PC-9 (cell line): ENCODE measurements around the gene MRPL27. TPM values are rescaled to one million over a fixed set of nuclear protein-coding genes. Genes with fewer than 3 reads are reported as not detected.
A peak's percentile ranks its signal among the peaks of the same experiment; 100 is the strongest.
"Not testable (repeated sequence)": the region's sequence is repeated elsewhere in the genome, so short reads cannot be mapped to it uniquely, and the experiment has no call there.

Experiments
- BruUV-seq: library from RNA; stranded (reverse); fragments of 400-500 nt; replicated peaks from 2 replicates; lab custom pipeline; 2021; lab: Mats Ljungman, UMichigan
- CTCF ChIA-PET: fragments of 300-600 bp; sonication (Branson Sonifier 250); formaldehyde crosslinking; loops from one replicate; lab custom pipeline; 2022; ENCODE audit warnings: antibody characterized with exemption; lab: Charles Lee
- POLR2A ChIA-PET: fragments of 300-600 bp; sonication (Branson Sonifier 250); formaldehyde crosslinking; loops from one replicate; lab custom pipeline; 2022; ENCODE audit warnings: antibody characterized with exemption; ENCODE audit not compliant: unreplicated experiment; lab: Charles Lee
- DNase-seq, 2 experiments: peaks; one replicate each; pipeline versions ENCODE4 v3.0.0 to v3.0.0-alpha.2; 2015 to 2022; ENCODE audit warnings: mixed read lengths in 1 of 2
- H2AFZ ChIP-seq: fragments of 200-600 bp; sonication (generic); 2 replicates; pipeline ENCODE4 v1.8.1; 2017; ENCODE audit warnings: antibody characterized with exemption
- H3F3A ChIP-seq: fragments of 200-600 bp; sonication (generic); 2 replicates; pipeline ENCODE4 v1.8.1; 2017; ENCODE audit warnings: antibody characterized with exemption, mild to moderate bottlenecking, low read depth; ENCODE audit not compliant: insufficient read depth
- H3K27ac ChIP-seq: fragments of 200-600 bp; sonication (generic); 2 replicates; pipeline ENCODE4 v1.6.1; 2016; ENCODE audit warnings: mixed run types
- H3K27me3 ChIP-seq: fragments of 200-600 bp; sonication (generic); 2 replicates; pipeline ENCODE4 v1.6.1; 2016; ENCODE audit warnings: low read depth, mixed run types; ENCODE audit not compliant: insufficient read depth
- H3K36me3 ChIP-seq: fragments of 200-600 bp; sonication (generic); 2 replicates; pipeline ENCODE4 v1.6.1; 2016; ENCODE audit warnings: low read depth, mixed run types
- H3K4me1 ChIP-seq: fragments of 200-600 bp; sonication (generic); replicated peaks from 2 replicates; pipeline ENCODE4 v1.6.1; 2016; ENCODE audit warnings: mixed run types; ENCODE audit not compliant: insufficient read depth
- H3K4me2 ChIP-seq: fragments of 200-600 bp; sonication (generic); 2 replicates; pipeline ENCODE4 v1.6.1; 2017; ENCODE audit warnings: mixed run types
- H3K4me3 ChIP-seq: fragments of 200-600 bp; sonication (generic); 2 replicates; pipeline ENCODE4 v1.6.1; 2016; ENCODE audit warnings: mixed run types
- H3K79me2 ChIP-seq: fragments of 200-600 bp; sonication (generic); 2 replicates; pipeline ENCODE4 v1.6.1; 2017; ENCODE audit warnings: low read depth, mixed run types
- H3K9me2 ChIP-seq: fragments of 200-600 bp; sonication (generic); 2 replicates; pipeline ENCODE4 v1.8.1; 2017; ENCODE audit warnings: mild to moderate bottlenecking; ENCODE audit not compliant: insufficient read depth
- H3K9me3 ChIP-seq: fragments of 200-600 bp; sonication (generic); 2 replicates; pipeline ENCODE4 v1.8.1; 2016; ENCODE audit warnings: low read depth; ENCODE audit not compliant: insufficient read depth
- H4K20me1 ChIP-seq: fragments of 200-600 bp; sonication (generic); 2 replicates; pipeline ENCODE4 v1.8.1; 2017; ENCODE audit not compliant: insufficient read depth
- EZH2 ChIP-seq: fragments of 200-600 bp; sonication (generic); IDR thresholded peaks from 2 replicates; pipeline ENCODE4 v1.8.0; 2017; ENCODE audit warnings: antibody characterized with exemption, low read depth
- intact Hi-C: fragments of 100-400 bp; cut with micrococcal nuclease; formaldehyde crosslinking; loops from one replicate; pipeline ENCODE4 v1.10.0; 2022; ENCODE audit not compliant: unreplicated experiment
- total RNA-seq: library from RNA; stranded (reverse); gene quantifications from 2 replicates; pipeline ENCODE4 v1.2.3, GENCODE V29; 2021
- TF ChIP-seq, protein P1 (sequence below): fragments of 200-600 bp; sonication (generic); conservative IDR thresholded peaks from 2 replicates; pipeline ENCODE4 v1.6.1; 2017; ENCODE audit warnings: mixed run types, antibody characterized with exemption, mild to moderate bottlenecking, moderate library complexity

The MRPL27 gene
- total RNA-seq, 1 experiment from 2014 or later: 48.3 TPM

DNA sequence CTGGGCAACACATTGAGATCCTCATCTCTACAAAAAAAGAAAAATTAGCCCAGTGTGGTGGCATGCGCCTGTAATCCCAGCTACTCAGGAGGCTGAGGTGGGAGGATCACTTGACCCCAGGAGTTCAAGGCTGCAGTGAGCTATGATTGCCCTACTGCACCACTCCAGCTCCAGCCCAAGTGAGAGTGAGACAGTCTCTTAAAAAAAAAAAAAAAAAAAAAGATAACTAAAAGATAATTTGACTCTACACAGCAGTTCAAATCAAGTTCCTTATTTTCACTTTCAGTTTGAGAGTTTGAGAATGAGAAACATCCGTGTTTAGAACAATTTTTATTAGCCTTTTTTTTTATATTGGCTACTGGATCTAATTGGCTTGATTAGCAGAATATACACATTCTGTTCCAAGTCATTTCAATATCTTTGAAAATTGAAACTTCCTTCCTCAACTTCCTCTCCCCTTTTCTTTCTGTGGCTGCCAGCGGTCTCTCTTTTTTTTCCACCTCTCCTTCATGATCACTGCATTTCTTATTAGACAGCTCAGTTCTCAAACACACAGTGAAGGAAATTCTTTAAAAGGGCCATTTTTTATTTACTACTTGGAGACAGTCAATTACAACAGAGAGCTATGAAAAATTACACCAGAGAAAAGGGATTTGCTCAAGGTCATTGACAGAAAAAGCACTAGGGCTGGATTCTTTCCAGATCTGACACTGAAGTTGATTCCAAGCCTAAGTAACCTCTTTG is 48.5 kb upstream of the MRPL27 start:
- H3K36me3 ChIP-seq: no peaks in the 10 kb centered on the region
- peaks cover 18% of the 10 kb centered on the region for H3K79me2 ChIP-seq
- ChIA-PET CTCF (interaction anchor here (0.6 to 1.3 kb wide), 2 partner anchors 24 to 724 kb away, joined by 4 to 19 read pairs; partner anchors contain the start of gene LRRC59), POLR2A (interaction anchor here (0.6 to 1.0 kb wide), 2 partner anchors 16 to 744 kb away, joined by 6 to 20 read pairs; no protein-coding TSS in a partner anchor)
- no peak for DNase-seq
- no peaks in the 10 kb centered on the region for H4K20me1 ChIP-seq
- peak overlapping the region; percentile 35; the same call in 1 of the 2 replicates for H3K27ac ChIP-seq
- no TSS peak for BruUV-seq
- H3K4me3 ChIP-seq: no peak overlapping the region
- H3K9me3 ChIP-seq: no peaks in the 10 kb centered on the region
- peaks cover 32% of the 10 kb centered on the region for H3F3A ChIP-seq
- intact Hi-C loops: no loop called here
- H3K4me2 ChIP-seq: peak overlapping the region; percentile 17; the same call in 1 of the 2 replicates
- H3K4me1 ChIP-seq: peaks cover 58% of the 10 kb centered on the region
- no peak overlapping the region for H2AFZ ChIP-seq
- no peaks in the 10 kb centered on the region for H3K9me2 ChIP-seq
- H3K27me3 ChIP-seq: no peaks in the 10 kb centered on the region
- TF ChIP-seq, protein P1, sequence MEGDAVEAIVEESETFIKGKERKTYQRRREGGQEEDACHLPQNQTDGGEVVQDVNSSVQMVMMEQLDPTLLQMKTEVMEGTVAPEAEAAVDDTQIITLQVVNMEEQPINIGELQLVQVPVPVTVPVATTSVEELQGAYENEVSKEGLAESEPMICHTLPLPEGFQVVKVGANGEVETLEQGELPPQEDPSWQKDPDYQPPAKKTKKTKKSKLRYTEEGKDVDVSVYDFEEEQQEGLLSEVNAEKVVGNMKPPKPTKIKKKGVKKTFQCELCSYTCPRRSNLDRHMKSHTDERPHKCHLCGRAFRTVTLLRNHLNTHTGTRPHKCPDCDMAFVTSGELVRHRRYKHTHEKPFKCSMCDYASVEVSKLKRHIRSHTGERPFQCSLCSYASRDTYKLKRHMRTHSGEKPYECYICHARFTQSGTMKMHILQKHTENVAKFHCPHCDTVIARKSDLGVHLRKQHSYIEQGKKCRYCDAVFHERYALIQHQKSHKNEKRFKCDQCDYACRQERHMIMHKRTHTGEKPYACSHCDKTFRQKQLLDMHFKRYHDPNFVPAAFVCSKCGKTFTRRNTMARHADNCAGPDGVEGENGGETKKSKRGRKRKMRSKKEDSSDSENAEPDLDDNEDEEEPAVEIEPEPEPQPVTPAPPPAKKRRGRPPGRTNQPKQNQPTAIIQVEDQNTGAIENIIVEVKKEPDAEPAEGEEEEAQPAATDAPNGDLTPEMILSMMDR: no peak
- no peak for TF ChIP-seq EZH2

DNA sequence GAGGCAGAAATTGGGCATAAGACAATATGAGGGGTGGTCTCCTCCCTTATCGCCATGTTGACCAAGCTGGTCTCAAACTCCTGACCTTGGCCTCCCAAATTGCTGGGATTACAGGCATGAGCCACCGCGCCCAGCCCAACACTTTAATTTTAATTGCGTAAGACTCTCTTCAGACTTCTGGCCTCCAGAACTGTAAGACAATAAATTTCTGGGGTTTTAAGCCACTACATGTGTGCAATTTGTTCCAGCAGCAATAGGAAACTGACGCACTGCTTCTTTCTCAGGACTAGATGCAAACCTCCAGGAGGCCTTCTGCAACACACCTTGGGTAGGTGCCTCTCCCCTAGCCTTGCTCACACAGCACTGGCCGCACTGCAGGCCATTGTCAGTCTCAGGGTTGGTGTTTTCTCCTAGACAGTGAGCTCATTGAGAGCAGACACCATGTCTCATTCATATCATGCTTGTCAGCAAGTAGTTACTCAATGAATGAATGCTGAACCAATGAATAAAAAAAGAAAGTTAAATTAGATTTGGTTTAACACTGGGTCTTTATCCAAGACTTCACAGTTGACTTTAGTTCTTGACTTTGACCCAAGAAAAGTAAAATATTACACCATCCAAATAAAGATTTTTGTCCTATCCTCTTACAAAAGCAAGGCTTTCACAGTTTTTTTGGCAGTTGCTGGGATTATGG is 47.6 kb upstream of the MRPL27 start:
- Histone ChIP-seq H3K4me3 (no peak overlapping the region), H3K4me1 (peaks cover 55% of the 10 kb centered on the region), H3K79me2 (peaks cover 11% of the 10 kb centered on the region), H3K27ac (0 out of 2 replicates have a peak overlapping the region, but pooled peaks have one; percentile 35), H2AFZ (no peak overlapping the region), H3K27me3 (no peaks in the 10 kb centered on the region), H3K9me2 (no peaks in the 10 kb centered on the region), H3F3A (peaks cover 27% of the 10 kb centered on the region), H3K36me3 (no peaks in the 10 kb centered on the region), H4K20me1 (no peaks in the 10 kb centered on the region), H3K4me2 (peak overlapping the region; percentile 17; the same call in 1 of the 2 replicates), H3K9me3 (no peaks in the 10 kb centered on the region)
- no peak for TF ChIP-seq EZH2
- TF ChIP-seq, protein P1: no peak
- intact Hi-C loops: no loop called here
- no TSS peak for BruUV-seq
- ChIA-PET POLR2A (no interaction called here), CTCF (interaction anchor here (0.6 to 1.3 kb wide), 2 partner anchors 23 to 725 kb away, joined by 4 to 19 read pairs; partner anchors contain the start of gene LRRC59)
- no peak for DNase-seq

DNA sequence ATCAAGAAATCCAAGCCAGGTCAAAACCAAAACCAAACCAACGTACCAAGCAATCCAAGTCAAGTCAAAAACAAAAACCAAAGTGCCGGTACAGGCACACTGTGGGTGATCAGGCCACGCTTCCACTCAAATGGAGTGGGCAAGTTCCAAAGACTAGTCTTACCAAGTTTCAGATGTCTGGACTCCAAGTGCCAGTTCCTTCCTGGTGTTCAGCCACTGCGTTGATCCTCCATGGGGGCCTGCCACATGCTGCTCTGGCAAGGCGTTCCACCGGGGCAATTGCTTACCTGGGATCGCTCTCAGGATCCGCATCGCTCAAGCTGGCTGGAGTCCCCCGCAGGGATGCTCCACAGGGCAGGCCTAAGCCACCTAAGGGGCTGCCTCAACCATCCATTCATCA is 46.6 kb upstream of the MRPL27 start:
- BruUV-seq, H2AFZ ChIP-seq, H3K9me3 ChIP-seq, H3K36me3 ChIP-seq, H3K27me3 ChIP-seq, intact Hi-C loops, H3K4me3 ChIP-seq, CTCF ChIA-PET, H3K79me2 ChIP-seq, H3K4me2 ChIP-seq, H3K9me2 ChIP-seq, H4K20me1 ChIP-seq, POLR2A ChIA-PET, H3K27ac ChIP-seq, DNase-seq: not testable (repeated sequence)
- H3K4me1 ChIP-seq: peaks cover 45% of the 10 kb centered on the region
- H3F3A ChIP-seq: peaks cover 19% of the 10 kb centered on the region
